Mesothelial cell of epicardium (in vitro differentiated cells): ENCODE measurements around the gene TRMT10B. TPM values are rescaled to one million over a fixed set of nuclear protein-coding genes. Genes with fewer than 3 reads are reported as not detected.

Source experiments
- DNase-seq, 2 experiments: peaks; one replicate each; pipeline ENCODE4 v3.0.0; 2021; ENCODE audit warnings: low spot score in 2 of 2; ENCODE audit not compliant: unreplicated experiment in 2 of 2
- H3K27ac Mint-ChIP-seq: 2 replicates; pipeline ENCODE4 v1.8.0; 2021; ENCODE audit warnings: mixed read lengths
- H3K27me3 Mint-ChIP-seq: 2 replicates; pipeline ENCODE4 v1.8.0; 2021; ENCODE audit warnings: low read depth, mixed read lengths
- H3K36me3 Mint-ChIP-seq: 2 replicates; pipeline ENCODE4 v1.8.0; 2021; ENCODE audit warnings: mixed read lengths
- H3K4me1 Mint-ChIP-seq: 2 replicates; pipeline ENCODE4 v1.8.0; 2021; ENCODE audit warnings: mixed read lengths
- H3K4me3 Mint-ChIP-seq: 2 replicates; pipeline ENCODE4 v1.8.0; 2021; ENCODE audit warnings: mild to moderate bottlenecking, moderate library complexity, mixed read lengths
- H3K9me3 Mint-ChIP-seq: 2 replicates; pipeline ENCODE4 v1.8.0; 2021; ENCODE audit warnings: mixed read lengths
- total RNA-seq: library from RNA; stranded (reverse); gene quantifications from 3 replicates; pipeline ENCODE4 v1.2.1, GENCODE V29; 2021
- TF ChIP-seq, protein P1 (sequence below): fragments of 200-600 bp; sonication (generic); IDR thresholded peaks from one replicate; pipeline ENCODE4 v1.5.0; 2021; ENCODE audit warnings: antibody characterized with exemption; ENCODE audit not compliant: unreplicated experiment

The TRMT10B gene
- total RNA-seq, 1 donor from 2014 or later: 11.0 TPM

DNA sequence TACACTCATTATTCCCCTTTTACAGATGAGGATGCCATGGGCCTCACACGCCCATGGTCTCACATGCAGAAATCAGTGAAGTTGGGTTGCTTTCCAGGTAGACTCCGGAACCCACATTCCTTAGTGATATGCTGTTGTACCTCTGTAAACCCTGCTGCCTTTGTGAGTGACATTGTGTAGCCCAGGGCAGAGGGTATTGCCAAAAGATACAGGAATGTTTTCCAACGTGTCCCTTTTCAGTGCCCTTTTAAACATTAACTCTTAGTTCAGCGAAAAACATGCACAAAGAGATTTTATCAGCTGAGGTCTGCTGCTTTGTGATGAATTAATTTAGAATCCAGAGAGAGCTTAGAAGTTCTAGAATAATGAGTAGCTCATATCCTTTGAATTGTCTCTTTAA is 38.3 kb upstream of the TRMT10B start:
- Mint-ChIP-seq H3K4me1 (no peaks in the 10 kb centered on the region), H3K4me3 (no peak overlapping the region), H3K27me3 (peaks cover 34% of the 10 kb centered on the region), H3K9me3 (no peaks in the 10 kb centered on the region), H3K27ac (no peak overlapping the region), H3K36me3 (no peaks in the 10 kb centered on the region)
- TF ChIP-seq, protein P1, sequence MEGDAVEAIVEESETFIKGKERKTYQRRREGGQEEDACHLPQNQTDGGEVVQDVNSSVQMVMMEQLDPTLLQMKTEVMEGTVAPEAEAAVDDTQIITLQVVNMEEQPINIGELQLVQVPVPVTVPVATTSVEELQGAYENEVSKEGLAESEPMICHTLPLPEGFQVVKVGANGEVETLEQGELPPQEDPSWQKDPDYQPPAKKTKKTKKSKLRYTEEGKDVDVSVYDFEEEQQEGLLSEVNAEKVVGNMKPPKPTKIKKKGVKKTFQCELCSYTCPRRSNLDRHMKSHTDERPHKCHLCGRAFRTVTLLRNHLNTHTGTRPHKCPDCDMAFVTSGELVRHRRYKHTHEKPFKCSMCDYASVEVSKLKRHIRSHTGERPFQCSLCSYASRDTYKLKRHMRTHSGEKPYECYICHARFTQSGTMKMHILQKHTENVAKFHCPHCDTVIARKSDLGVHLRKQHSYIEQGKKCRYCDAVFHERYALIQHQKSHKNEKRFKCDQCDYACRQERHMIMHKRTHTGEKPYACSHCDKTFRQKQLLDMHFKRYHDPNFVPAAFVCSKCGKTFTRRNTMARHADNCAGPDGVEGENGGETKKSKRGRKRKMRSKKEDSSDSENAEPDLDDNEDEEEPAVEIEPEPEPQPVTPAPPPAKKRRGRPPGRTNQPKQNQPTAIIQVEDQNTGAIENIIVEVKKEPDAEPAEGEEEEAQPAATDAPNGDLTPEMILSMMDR: no peak
- no peak for DNase-seq

DNA sequence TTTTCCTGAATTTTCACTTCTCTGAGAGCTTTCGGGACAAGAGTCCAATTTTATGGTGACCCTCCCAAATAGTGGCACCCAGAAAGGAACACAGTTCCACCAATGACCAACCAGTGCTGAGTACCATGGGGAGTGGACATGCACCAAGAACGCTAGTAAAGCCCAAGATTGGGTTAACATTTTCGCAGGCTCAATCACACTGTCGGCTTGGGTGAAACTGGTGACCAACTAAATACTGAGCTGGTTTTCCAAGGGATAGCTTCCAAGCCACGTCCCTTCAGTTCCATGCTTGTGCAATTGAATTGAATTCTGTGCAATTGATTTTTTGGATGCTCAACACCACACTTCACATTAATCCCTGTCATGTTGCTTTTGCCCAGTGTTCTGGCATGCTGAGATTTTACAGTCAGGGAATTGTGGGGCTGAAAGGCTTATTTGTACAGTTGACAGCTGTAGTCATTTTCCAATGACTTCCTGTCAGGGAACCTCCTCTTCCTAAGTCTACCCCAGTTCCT is 37.6 kb upstream of the TRMT10B start:
- Mint-ChIP-seq H3K36me3 (no peaks in the 10 kb centered on the region), H3K27ac (no peak overlapping the region), H3K9me3 (no peaks in the 10 kb centered on the region), H3K4me3 (no peak overlapping the region), H3K27me3 (peaks cover 31% of the 10 kb centered on the region), H3K4me1 (no peaks in the 10 kb centered on the region)
- TF ChIP-seq, protein P1: no peak
- DNase-seq: no peak

DNA sequence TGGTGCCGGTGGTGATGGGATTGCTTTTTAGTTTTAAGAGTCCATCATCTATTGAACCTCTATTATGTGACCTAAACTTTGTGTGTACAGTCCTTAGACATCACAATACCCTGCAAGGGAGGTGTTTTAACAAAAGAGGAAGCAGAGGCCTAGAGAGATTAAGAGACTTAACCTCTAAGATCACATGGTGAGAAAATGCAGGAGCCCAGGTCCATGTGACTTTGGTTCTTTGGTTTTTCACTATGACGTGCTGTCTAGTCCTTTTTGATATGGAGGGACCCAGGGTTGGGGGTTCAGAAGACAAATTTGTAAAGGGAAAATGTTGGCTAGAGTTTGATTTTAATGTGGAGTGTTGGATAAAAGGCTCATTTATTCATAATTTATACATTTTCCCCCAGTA is 34.1 kb upstream of the TRMT10B start:
- Mint-ChIP-seq H3K36me3 (no peaks in the 10 kb centered on the region), H3K27ac (no peak overlapping the region), H3K27me3 (peaks cover 20% of the 10 kb centered on the region), H3K9me3 (no peaks in the 10 kb centered on the region), H3K4me1 (no peaks in the 10 kb centered on the region), H3K4me3 (no peak overlapping the region)
- no peak for DNase-seq
- TF ChIP-seq, protein P1: no peak

DNA sequence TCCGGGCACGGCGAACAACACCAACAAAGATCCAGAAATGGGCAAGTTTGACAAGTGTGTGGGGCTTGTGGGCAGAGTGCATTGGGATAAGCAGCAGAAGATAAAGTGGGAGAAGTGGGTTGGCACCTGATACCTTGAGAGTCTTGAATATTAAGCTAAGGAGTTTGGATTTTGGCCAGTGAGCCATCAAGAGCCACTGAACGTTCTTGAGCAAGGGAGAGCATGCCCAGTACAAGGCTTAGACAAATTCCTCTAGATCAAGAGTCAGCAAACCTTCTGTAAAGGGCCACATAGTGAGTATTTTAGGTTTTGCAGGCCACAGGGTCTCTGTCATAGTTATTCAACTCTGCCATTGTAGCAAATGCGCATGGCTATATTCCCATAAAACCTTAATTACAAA is 26.6 kb upstream of the TRMT10B start:
- DNase-seq: peak in 1 of 2 experiments; percentile 14
- peaks cover 13% of the 10 kb centered on the region for H3K27me3 Mint-ChIP-seq
- H3K27ac Mint-ChIP-seq: no peak overlapping the region
- no peaks in the 10 kb centered on the region for H3K36me3 Mint-ChIP-seq
- no peaks in the 10 kb centered on the region for H3K9me3 Mint-ChIP-seq
- no peaks in the 10 kb centered on the region for H3K4me1 Mint-ChIP-seq
- no peak overlapping the region for H3K4me3 Mint-ChIP-seq
- TF ChIP-seq, protein P1: no peak

DNA sequence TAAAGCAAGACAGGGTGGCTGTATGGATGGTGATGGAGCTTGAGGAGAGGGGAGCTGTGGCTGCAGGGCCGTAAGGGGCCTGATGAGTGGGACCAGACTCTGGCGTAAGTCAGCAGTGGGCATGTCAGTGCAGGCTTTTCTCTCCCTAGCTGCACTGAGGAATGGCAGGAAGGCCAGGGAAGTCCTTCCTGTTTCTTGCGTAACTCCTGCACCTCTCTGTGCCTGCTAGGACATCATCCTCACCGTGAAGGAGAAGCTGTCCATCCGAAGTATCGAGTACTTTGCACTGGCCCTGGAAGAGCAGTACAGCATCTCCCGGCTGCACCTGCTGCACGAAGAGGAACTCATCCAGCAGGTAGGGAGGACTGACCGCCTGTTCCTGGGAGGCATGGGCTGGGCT is 24.1 kb upstream of the TRMT10B start:
- H3K36me3 Mint-ChIP-seq: no peaks in the 10 kb centered on the region
- H3K4me3 Mint-ChIP-seq: no peak overlapping the region
- H3K4me1 Mint-ChIP-seq: peaks cover 7% of the 10 kb centered on the region
- H3K27me3 Mint-ChIP-seq: peaks cover 27% of the 10 kb centered on the region
- TF ChIP-seq, protein P1: no peak
- no peak overlapping the region for H3K27ac Mint-ChIP-seq
- no peaks in the 10 kb centered on the region for H3K9me3 Mint-ChIP-seq
- DNase-seq: no peak

DNA sequence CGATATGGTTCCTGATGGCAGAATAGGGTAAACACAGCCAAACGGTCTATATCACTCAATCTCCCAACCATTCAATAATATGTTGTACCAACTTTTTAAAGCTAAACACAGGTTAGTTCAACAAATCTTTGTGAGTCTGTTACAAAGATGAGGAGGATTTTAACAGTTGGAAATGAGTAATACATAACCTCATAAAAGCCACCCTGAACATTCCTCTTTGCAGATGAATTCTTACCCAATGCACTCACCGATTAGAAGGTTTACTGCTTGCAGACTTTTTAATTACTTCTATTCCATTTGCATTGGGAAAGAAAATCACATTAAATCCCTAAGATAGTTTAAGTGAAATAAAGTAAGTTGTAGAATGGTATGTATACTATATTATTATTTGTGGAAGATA is 23.3 kb upstream of the TRMT10B start:
- TF ChIP-seq, protein P1: no peak
- peaks cover 33% of the 10 kb centered on the region for H3K27me3 Mint-ChIP-seq

More for the DNA sequence above, 23.3 kb upstream of the TRMT10B start:
- Mint-ChIP-seq H3K4me3 (no peak overlapping the region), H3K9me3 (no peaks in the 10 kb centered on the region), H3K27ac (no peak overlapping the region), H3K4me1 (peaks cover 7% of the 10 kb centered on the region), H3K36me3 (no peaks in the 10 kb centered on the region)
- DNase-seq: no peak
